ENCODE results near the gene BCAP31.

DNA sequence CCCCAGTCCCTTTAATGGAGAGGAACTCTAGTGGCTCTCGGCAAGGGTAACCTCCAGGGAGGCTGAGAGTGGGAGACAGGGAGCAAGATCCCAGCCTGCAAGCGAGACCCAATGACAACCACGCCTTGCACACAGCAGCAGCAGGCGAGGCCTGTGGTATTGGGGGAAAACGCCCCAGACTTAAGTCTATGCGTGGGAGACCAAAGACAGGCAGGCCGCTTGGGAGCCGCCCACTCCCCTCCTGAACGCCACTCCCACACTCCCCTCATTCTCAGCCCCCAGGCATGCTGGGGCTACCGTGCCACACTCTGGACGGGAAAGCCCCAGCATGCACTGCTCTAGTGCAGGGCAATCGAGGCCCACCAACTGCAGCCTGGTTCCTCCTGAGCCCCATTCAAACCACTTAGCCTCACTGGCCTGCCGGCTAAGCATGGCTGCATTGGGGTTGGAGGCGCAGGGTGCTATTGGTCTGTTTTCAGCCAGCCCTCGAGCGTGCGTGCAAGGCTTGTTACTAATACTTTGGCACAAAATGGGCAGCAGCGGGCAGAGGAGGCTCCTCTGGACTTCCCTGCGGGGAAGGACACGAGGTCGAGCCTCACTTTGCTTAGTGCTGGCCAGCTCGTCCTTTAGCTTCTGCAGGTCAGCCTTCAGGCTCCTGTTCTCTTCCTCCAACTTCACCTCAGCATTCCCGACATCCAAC, 21.7 kb downstream of the BCAP31 start:
- TF ChIP-seq, protein P1, sequence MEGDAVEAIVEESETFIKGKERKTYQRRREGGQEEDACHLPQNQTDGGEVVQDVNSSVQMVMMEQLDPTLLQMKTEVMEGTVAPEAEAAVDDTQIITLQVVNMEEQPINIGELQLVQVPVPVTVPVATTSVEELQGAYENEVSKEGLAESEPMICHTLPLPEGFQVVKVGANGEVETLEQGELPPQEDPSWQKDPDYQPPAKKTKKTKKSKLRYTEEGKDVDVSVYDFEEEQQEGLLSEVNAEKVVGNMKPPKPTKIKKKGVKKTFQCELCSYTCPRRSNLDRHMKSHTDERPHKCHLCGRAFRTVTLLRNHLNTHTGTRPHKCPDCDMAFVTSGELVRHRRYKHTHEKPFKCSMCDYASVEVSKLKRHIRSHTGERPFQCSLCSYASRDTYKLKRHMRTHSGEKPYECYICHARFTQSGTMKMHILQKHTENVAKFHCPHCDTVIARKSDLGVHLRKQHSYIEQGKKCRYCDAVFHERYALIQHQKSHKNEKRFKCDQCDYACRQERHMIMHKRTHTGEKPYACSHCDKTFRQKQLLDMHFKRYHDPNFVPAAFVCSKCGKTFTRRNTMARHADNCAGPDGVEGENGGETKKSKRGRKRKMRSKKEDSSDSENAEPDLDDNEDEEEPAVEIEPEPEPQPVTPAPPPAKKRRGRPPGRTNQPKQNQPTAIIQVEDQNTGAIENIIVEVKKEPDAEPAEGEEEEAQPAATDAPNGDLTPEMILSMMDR (IDR thresholded peaks at IDR 0.05), result no peak
- TF ChIP-seq POLR2A (IDR thresholded peaks at IDR 0.05), result no peak
- TF ChIP-seq EP300 (IDR thresholded peaks at IDR 0.05), result no peak

Data from ovary (tissue), 3 donors.